Neural progenitor cell (in vitro differentiated cells): ENCODE data around the gene ESYT2. TPM values are rescaled to one million over a fixed set of nuclear protein-coding genes. Genes with fewer than 3 reads are reported as not detected.

Source experiments
- DNase-seq: peaks from one replicate; pipeline ENCODE4 v3.0.0-alpha.2; 2016; ENCODE audit warnings: low spot score
- H2AFZ ChIP-seq: fragments of 200-600 bp; sonication (generic); replicated peaks from 2 replicates; pipeline ENCODE4 v1.6.1; 2016; ENCODE audit warnings: antibody characterized with exemption
- H3F3A ChIP-seq: fragments of 200-600 bp; sonication (generic); 2 replicates; pipeline ENCODE4 v1.6.1; 2016; ENCODE audit warnings: antibody characterized with exemption, low read depth
- H3K27ac ChIP-seq: fragments of 200-600 bp; sonication (generic); 2 replicates; pipeline ENCODE4 v1.5.1; 2016; ENCODE audit warnings: mild to moderate bottlenecking
- H3K27me3 ChIP-seq: fragments of 200-600 bp; sonication (generic); 2 replicates; pipeline ENCODE4 v1.6.1; 2016; ENCODE audit warnings: mild to moderate bottlenecking, moderate library complexity
- H3K36me3 ChIP-seq: fragments of 200-600 bp; sonication (generic); 2 replicates; pipeline ENCODE4 v1.5.1; 2016
- H3K4me1 ChIP-seq: fragments of 200-600 bp; sonication (generic); 2 replicates; pipeline ENCODE4 v1.6.1; 2016; ENCODE audit warnings: mixed run types
- H3K4me2 ChIP-seq: fragments of 200-600 bp; sonication (generic); 2 replicates; pipeline ENCODE4 v1.6.1; 2016
- H3K4me3 ChIP-seq: fragments of 200-600 bp; sonication (generic); 2 replicates; pipeline ENCODE4 v1.5.1; 2016
- H3K79me2 ChIP-seq: fragments of 200-600 bp; sonication (generic); 2 replicates; pipeline ENCODE4 v1.6.1; 2016; ENCODE audit warnings: low read depth
- H3K9ac ChIP-seq: fragments of 200-600 bp; sonication (generic); 2 replicates; pipeline ENCODE4 v1.6.1; 2016
- H3K9me3 ChIP-seq: fragments of 200-600 bp; sonication (generic); 2 replicates; pipeline ENCODE4 v1.5.1; 2016; ENCODE audit warnings: low read depth
- H4K20me1 ChIP-seq: fragments of 200-600 bp; sonication (generic); 2 replicates; pipeline ENCODE4 v1.6.1; 2016; ENCODE audit warnings: low read depth
- H3K27ac Mint-ChIP-seq: 3 replicates; pipeline ENCODE4 v1.8.0; 2021; ENCODE audit warnings: mixed read lengths
- H3K27me3 Mint-ChIP-seq: 2 replicates; pipeline ENCODE4 v1.8.0; 2022; ENCODE audit warnings: low read depth, mild to moderate bottlenecking, inconsistent platforms, moderate library complexity, mixed read lengths; ENCODE audit not compliant: insufficient read depth
- H3K36me3 Mint-ChIP-seq: 3 replicates; pipeline ENCODE4 v1.8.0; 2021; ENCODE audit warnings: mixed read lengths
- H3K4me1 Mint-ChIP-seq: 3 replicates; pipeline ENCODE4 v1.8.0; 2021; ENCODE audit warnings: mixed read lengths
- H3K4me3 Mint-ChIP-seq: 3 replicates; pipeline ENCODE4 v1.8.0; 2021; ENCODE audit warnings: mild to moderate bottlenecking, moderate library complexity, mixed read lengths
- H3K9me3 Mint-ChIP-seq: 3 replicates; pipeline ENCODE4 v1.8.0; 2020; ENCODE audit warnings: mixed read lengths
- EZH2 ChIP-seq: fragments of 200-600 bp; sonication (generic); IDR thresholded peaks from 2 replicates; pipeline ENCODE4 v1.6.1; 2017; ENCODE audit warnings: antibody characterized with exemption, mild to moderate bottlenecking, moderate library complexity
- EZH2phosphoT487 ChIP-seq: fragments of 200-600 bp; sonication (generic); IDR thresholded peaks from 2 replicates; pipeline ENCODE4 v1.6.1; 2017; ENCODE audit warnings: antibody characterized with exemption
- total RNA-seq: library from RNA; depleted of rRNA; stranded (reverse); fragments of >200 nt; gene quantifications from 2 replicates; pipeline ENCODE4 v1.2.3, GENCODE V29; 2015; ENCODE audit warnings: low replicate concordance
- TF ChIP-seq, protein P1 (sequence below): fragments of 200-600 bp; sonication (generic); IDR thresholded peaks from 2 replicates; pipeline ENCODE4 v1.5.1; 2017; ENCODE audit warnings: antibody characterized with exemption, mild to moderate bottlenecking

ESYT2 gene
- total RNA-seq, 1 donor from 2014 or later: 33.4 TPM

DNA sequence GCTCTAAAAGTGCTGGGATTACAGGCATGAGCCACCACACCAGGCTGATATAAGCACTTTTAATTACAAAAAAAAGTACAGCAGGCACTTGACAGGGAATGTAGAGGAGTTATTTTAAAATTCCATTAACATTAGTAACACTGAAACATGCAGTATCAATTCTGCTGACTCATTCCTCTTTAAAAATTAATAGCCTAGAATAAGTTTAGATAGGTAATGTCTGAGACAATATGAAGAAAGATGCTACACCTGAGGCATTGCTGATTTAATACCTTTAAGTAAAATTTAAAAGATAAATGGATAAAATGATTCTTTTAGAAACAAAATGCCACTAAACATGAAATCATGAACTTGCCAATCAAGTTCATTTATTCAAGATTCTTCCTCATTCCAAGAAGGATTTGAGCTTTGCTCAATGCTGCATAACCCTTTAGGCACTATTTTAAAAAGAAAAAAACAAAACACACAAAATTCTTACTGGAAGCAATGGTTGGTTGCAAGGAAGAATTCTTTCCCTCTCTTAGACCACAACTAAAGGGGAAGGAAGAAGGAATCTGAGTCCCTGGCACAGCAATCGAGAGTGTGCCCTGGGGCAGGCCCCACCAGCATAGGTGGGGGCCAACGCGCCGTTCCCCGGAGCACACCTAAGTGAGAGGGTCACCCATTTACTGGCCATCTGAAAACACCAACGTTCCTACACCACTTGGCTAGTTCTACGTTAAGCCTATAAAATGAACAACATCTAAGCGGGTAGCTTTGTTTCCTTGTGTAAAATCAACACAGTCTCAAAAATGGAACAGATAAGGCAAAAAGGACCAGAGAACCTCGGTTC lies 26.6 kb downstream of the ESYT2 start:
- no peak for DNase-seq
- no peak overlapping the region for H3K27ac Mint-ChIP-seq
- no peak overlapping the region for H3K9ac ChIP-seq
- H3K36me3 Mint-ChIP-seq: peaks cover 26% of the 10 kb centered on the region
- H3K4me3 Mint-ChIP-seq: no peak overlapping the region
- no peaks in the 10 kb centered on the region for H4K20me1 ChIP-seq
- no peaks in the 10 kb centered on the region for H3K4me1 ChIP-seq
- TF ChIP-seq EZH2 (no peak), EZH2phosphoT487 (no peak)
- TF ChIP-seq, protein P1, sequence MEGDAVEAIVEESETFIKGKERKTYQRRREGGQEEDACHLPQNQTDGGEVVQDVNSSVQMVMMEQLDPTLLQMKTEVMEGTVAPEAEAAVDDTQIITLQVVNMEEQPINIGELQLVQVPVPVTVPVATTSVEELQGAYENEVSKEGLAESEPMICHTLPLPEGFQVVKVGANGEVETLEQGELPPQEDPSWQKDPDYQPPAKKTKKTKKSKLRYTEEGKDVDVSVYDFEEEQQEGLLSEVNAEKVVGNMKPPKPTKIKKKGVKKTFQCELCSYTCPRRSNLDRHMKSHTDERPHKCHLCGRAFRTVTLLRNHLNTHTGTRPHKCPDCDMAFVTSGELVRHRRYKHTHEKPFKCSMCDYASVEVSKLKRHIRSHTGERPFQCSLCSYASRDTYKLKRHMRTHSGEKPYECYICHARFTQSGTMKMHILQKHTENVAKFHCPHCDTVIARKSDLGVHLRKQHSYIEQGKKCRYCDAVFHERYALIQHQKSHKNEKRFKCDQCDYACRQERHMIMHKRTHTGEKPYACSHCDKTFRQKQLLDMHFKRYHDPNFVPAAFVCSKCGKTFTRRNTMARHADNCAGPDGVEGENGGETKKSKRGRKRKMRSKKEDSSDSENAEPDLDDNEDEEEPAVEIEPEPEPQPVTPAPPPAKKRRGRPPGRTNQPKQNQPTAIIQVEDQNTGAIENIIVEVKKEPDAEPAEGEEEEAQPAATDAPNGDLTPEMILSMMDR: no peak
- H3K27ac ChIP-seq: no peak overlapping the region
- H3K4me3 ChIP-seq: no peak overlapping the region
- H3K4me1 Mint-ChIP-seq: no peaks in the 10 kb centered on the region
- H3K27me3 ChIP-seq: no peaks in the 10 kb centered on the region
- H3K9me3 ChIP-seq: no peaks in the 10 kb centered on the region
- H3K4me2 ChIP-seq: no peak overlapping the region
- H3F3A ChIP-seq: no peaks in the 10 kb centered on the region
- H3K27me3 Mint-ChIP-seq: no peaks in the 10 kb centered on the region
- H3K9me3 Mint-ChIP-seq: peaks cover 21% of the 10 kb centered on the region
- H2AFZ ChIP-seq: no peak overlapping the region
- H3K79me2 ChIP-seq: peaks cover 70% of the 10 kb centered on the region
- no peaks in the 10 kb centered on the region for H3K36me3 ChIP-seq

DNA sequence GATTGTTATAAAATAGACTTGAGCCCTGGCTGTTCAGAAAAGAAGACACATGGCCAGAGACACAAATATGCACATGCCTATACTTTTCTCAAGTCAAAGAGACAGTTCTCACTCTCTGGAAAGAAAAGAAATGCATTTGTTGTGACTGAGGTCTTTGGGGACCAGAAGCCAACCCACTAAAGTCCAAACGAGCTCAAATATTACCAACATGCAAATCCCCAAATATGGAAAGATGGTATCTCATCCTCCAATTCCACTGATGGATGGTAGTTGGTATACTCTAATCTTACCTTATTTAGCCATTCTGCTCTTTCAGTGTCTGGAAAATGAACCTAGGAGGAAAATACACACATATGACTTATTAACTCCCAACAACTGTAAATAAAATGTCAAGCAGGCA lies 30.6 kb downstream of the ESYT2 start:
- H3K4me1 ChIP-seq: no peaks in the 10 kb centered on the region
- no peaks in the 10 kb centered on the region for H3K9me3 ChIP-seq
- Mint-ChIP-seq H3K27ac (no peak overlapping the region), H3K4me1 (no peaks in the 10 kb centered on the region), H3K27me3 (no peaks in the 10 kb centered on the region), H3K36me3 (peaks cover 17% of the 10 kb centered on the region), H3K4me3 (no peak overlapping the region), H3K9me3 (peaks cover 4% of the 10 kb centered on the region)
- H3K9ac ChIP-seq: no peak overlapping the region
- H3K4me3 ChIP-seq: no peak overlapping the region
- H2AFZ ChIP-seq: no peak overlapping the region
- DNase-seq: no peak
- TF ChIP-seq EZH2phosphoT487 (no peak), EZH2 (no peak)
- TF ChIP-seq, protein P1: no peak
- no peaks in the 10 kb centered on the region for H3K27me3 ChIP-seq
- H3K79me2 ChIP-seq: peaks cover 46% of the 10 kb centered on the region
- no peak overlapping the region for H3K4me2 ChIP-seq
- no peaks in the 10 kb centered on the region for H3F3A ChIP-seq
- H3K27ac ChIP-seq: no peak overlapping the region
- H3K36me3 ChIP-seq: peaks cover under 1% of the 10 kb centered on the region
- no peaks in the 10 kb centered on the region for H4K20me1 ChIP-seq

DNA sequence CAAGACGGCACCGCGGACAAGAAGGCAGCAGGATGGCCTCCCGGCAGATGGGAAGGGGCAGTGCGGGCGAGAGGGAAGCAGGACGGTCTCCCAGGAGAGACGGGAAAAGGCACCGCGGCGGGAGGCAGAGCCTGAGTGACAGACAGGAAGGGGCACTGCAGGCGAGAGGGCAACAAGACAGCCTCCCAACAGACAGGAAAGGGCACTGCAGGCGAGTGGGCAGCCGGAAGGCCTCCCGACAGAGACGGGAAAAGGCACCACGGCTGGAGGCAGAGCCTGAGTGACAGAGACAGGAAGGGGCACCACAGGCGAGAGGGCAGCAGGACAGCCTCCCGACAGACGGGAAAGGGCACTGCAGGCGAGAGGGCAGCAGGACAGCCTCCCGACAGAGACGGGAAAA lies 32.6 kb downstream of the ESYT2 start:
- Mint-ChIP-seq H3K4me1 (no peaks in the 10 kb centered on the region), H3K36me3 (peaks cover 26% of the 10 kb centered on the region), H3K27me3 (no peaks in the 10 kb centered on the region), H3K27ac (peak overlapping the region; percentile 30), H3K4me3 (no peak overlapping the region), H3K9me3 (no peaks in the 10 kb centered on the region)
- no peaks in the 10 kb centered on the region for H3K4me1 ChIP-seq
- H4K20me1 ChIP-seq: no peaks in the 10 kb centered on the region
- no peaks in the 10 kb centered on the region for H3K27me3 ChIP-seq
- no peak overlapping the region for H3K9ac ChIP-seq
- TF ChIP-seq, protein P1: no peak
- no peaks in the 10 kb centered on the region for H3F3A ChIP-seq
- H3K9me3 ChIP-seq: no peaks in the 10 kb centered on the region
- no peak overlapping the region for H2AFZ ChIP-seq
- no peak for DNase-seq
- H3K4me2 ChIP-seq: no peak overlapping the region
- no peak overlapping the region for H3K4me3 ChIP-seq
- peaks cover 27% of the 10 kb centered on the region for H3K79me2 ChIP-seq
- H3K36me3 ChIP-seq: peaks cover 8% of the 10 kb centered on the region
- H3K27ac ChIP-seq: no peak overlapping the region
